Gastroesophageal sphincter (tissue), 3 donors: ENCODE data around the gene OLA1.

ENCODE experiments used
- EP300 ChIP-seq: sonication (generic); formaldehyde crosslinking; IDR thresholded peaks from one replicate; pipeline ENCODE4 v1.6.1; 2017; ENCODE audit warnings: antibody characterized with exemption, mild to moderate bottlenecking
- POLR2A ChIP-seq, 2 donors: fragments of 450-650 bp; IDR thresholded peaks; one replicate each; pipeline ENCODE4 v1.6.1; 2017; ENCODE audit warnings: antibody characterized with exemption in 2 of 2, mild to moderate bottlenecking in 2 of 2, moderate library complexity in 1 of 2
- POLR2AphosphoS5 ChIP-seq: sonication (generic); formaldehyde crosslinking; IDR thresholded peaks from one replicate; pipeline ENCODE4 v1.6.1; 2017; ENCODE audit warnings: antibody characterized with exemption
- TF ChIP-seq, protein P1 (sequence below), 4 experiments: fragments of 200-600 bp in 2 of 4; fragments of 450-650 bp in 2 of 4; sonication (generic) in 1 of 4; IDR thresholded peaks; one replicate each; pipeline ENCODE4 v1.5.1; 2017 to 2019; ENCODE audit warnings: antibody characterized with exemption in 4 of 4, mild to moderate bottlenecking in 2 of 4, moderate library complexity in 2 of 4

DNA sequence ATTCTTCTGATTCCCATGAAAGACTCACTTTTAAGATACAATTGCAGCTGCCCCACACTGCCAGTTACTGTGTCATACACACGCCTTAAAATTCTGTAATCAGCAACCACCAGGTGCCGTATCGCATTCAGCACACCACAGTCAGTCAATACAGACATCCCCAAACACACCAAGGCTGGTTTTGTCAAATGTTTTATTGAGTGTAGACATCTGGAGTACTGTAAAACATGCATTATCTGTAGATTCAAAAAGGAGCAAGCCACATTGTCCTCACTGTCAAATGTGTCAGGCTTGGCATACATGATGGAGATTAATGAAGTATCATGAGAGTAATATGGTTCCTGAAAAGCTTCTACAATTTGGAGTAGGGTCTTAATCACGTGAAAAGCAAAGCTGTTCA, 173.5 kb downstream of the OLA1 start:
- TF ChIP-seq, protein P1, sequence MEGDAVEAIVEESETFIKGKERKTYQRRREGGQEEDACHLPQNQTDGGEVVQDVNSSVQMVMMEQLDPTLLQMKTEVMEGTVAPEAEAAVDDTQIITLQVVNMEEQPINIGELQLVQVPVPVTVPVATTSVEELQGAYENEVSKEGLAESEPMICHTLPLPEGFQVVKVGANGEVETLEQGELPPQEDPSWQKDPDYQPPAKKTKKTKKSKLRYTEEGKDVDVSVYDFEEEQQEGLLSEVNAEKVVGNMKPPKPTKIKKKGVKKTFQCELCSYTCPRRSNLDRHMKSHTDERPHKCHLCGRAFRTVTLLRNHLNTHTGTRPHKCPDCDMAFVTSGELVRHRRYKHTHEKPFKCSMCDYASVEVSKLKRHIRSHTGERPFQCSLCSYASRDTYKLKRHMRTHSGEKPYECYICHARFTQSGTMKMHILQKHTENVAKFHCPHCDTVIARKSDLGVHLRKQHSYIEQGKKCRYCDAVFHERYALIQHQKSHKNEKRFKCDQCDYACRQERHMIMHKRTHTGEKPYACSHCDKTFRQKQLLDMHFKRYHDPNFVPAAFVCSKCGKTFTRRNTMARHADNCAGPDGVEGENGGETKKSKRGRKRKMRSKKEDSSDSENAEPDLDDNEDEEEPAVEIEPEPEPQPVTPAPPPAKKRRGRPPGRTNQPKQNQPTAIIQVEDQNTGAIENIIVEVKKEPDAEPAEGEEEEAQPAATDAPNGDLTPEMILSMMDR (IDR thresholded peaks at IDR 0.05): no peak
- TF ChIP-seq POLR2A (IDR thresholded peaks at IDR 0.05) (no peak), POLR2AphosphoS5 (no peak), EP300 (no peak)
